HepG2 (cell line): Measurements from ENCODE around the gene LIMA1. TPM values are rescaled to one million over a fixed set of nuclear protein-coding genes. Genes with fewer than 3 reads are reported as not detected.

Experiments used
- ESRRA ChIP-seq: sonication (generic); formaldehyde crosslinking; IDR thresholded peaks from 2 replicates; pipeline ENCODE4 v1.5.1; 2020; ENCODE audit warnings: mild to moderate bottlenecking, low read depth, missing genetic modification reagents
- HDAC6 ChIP-seq: fragments of 200-600 bp; sonication (generic); IDR thresholded peaks from 2 replicates; pipeline ENCODE4 v1.7.0; 2017; ENCODE audit warnings: mild to moderate bottlenecking, antibody characterized with exemption, low read length, low read depth
- IKZF1 ChIP-seq: fragments of 450-650 bp; IDR thresholded peaks from 2 replicates; pipeline ENCODE4 v1.7.1; 2016
- KDM5B ChIP-seq: sonication (generic); formaldehyde crosslinking; IDR thresholded peaks from 2 replicates; pipeline ENCODE4 v1.4.0; 2020; ENCODE audit warnings: missing genetic modification reagents, mild to moderate bottlenecking, borderline replicate concordance
- PPARG ChIP-seq: conservative IDR thresholded peaks from 2 replicates; pipeline ENCODE4 v1.6.1; 2016; ENCODE audit warnings: missing biosample characterization, missing genetic modification reagents
- PTBP1 ChIP-seq: fragments of 200-400 bp; formaldehyde crosslinking; IDR thresholded peaks from 2 replicates; pipeline ENCODE4 v1.6.1; 2018; ENCODE audit warnings: low read length, low read depth; ENCODE audit not compliant: poor library complexity, severe bottlenecking
- ZNF430 ChIP-seq: sonication (generic); formaldehyde crosslinking; IDR thresholded peaks from 2 replicates; pipeline ENCODE4 v1.9.0; 2021; ENCODE audit warnings: mild to moderate bottlenecking, missing genetic modification reagents
- polyA plus RNA-seq, 8 experiments: library from polyadenylated mRNA; depleted of rRNA in 3 of 8; stranded (reverse) in 7 of 8; unstranded in 1 of 8; fragments of >200 nt; fragmentation: Illumina TruSeq in 4 of 8; extraction: Trizol in 4 of 8; gene quantifications; 2 replicates each; pipeline versions ENCODE4 v1.2.1 to v1.2.3, GENCODE V29; 2011 to 2016; ENCODE audit warnings: low read depth in 4 of 8, missing spikeins in 1 of 8, mixed read lengths in 1 of 8; ENCODE audit not compliant: insufficient read depth in 1 of 8
- total RNA-seq, 5 experiments: library from RNA; depleted of rRNA; stranded (reverse); fragments of >200 nt; fragmentation: Illumina TruSeq; extraction: Trizol; gene quantifications; 2 replicates each; pipeline ENCODE4 v1.2.3, GENCODE V29; 2016; ENCODE audit warnings: low read depth in 1 of 5
- TF ChIP-seq, protein P1 (sequence below): sonication (generic); formaldehyde crosslinking; IDR thresholded peaks from 2 replicates; pipeline ENCODE4 v1.9.0; 2021; ENCODE audit warnings: missing genetic modification reagents, borderline replicate concordance
- TF ChIP-seq, protein P2 (sequence below): sonication (generic); formaldehyde crosslinking; IDR thresholded peaks from one replicate; pipeline ENCODE4 v1.5.1; 2020; ENCODE audit warnings: mild to moderate bottlenecking, missing genetic modification reagents; ENCODE audit errors: not compliant biosample characterization
- TF ChIP-seq, protein P3 (sequence below): sonication (generic); formaldehyde crosslinking; IDR thresholded peaks from 2 replicates; pipeline ENCODE4 v1.5.1; 2020; ENCODE audit warnings: missing genetic modification reagents, mild to moderate bottlenecking, borderline replicate concordance

LIMA1 gene
- total and polyA plus RNA-seq, 2 of the 13 experiments (the other 11 are each of a cell fraction or from before 2014, with no cell fraction given) = 13.0 to 19.8 TPM

DNA sequence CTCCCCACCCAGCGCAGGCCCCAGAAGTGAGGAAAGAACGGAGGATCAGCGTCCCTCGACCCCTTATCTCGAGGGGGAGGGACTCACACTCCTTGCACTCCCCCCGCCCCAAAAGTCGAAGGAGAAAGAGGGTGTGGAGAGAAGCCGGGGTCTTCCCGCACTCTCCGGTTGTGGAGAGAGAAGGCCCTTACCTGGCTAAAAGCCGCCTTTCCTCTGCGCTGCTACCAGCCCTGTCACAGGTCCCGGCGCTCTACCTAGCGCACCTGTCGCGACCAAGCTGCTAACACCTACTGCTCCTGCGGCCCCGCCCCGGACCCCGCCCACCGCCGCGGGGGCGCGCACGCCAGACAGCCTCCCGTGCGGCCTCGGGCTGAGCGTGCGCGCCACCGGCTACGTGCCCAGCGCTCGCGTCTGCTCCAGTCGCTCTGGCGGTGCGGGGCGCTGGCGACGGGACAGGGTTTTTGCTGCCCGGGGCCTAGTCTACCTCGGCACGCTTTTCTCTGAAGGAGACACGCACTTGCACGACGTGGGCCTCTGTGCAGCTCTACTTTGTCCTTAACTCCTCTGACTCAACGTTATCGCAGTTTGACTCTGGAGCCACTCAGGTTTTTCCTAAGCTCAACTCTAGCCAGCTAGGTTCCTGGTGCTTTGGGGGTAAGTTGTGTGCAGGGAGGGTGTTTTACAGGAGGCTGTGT is at the start of gene LIMA1 (continued):
- TF ChIP-seq, protein P1, sequence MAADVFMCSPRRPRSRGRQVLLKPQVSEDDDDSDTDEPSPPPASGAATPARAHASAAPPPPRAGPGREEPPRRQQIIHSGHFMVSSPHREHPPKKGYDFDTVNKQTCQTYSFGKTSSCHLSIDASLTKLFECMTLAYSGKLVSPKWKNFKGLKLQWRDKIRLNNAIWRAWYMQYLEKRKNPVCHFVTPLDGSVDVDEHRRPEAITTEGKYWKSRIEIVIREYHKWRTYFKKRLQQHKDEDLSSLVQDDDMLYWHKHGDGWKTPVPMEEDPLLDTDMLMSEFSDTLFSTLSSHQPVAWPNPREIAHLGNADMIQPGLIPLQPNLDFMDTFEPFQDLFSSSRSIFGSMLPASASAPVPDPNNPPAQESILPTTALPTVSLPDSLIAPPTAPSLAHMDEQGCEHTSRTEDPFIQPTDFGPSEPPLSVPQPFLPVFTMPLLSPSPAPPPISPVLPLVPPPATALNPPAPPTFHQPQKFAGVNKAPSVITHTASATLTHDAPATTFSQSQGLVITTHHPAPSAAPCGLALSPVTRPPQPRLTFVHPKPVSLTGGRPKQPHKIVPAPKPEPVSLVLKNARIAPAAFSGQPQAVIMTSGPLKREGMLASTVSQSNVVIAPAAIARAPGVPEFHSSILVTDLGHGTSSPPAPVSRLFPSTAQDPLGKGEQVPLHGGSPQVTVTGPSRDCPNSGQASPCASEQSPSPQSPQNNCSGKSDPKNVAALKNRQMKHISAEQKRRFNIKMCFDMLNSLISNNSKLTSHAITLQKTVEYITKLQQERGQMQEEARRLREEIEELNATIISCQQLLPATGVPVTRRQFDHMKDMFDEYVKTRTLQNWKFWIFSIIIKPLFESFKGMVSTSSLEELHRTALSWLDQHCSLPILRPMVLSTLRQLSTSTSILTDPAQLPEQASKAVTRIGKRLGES (CRISPR knock-in tag) = no peak
- TF ChIP-seq HDAC6 (no peak), IKZF1 (no peak), KDM5B (CRISPR knock-in tag) (peak; percentile 87), PPARG (no peak), ZNF430 (CRISPR knock-in tag) (peak; percentile 79; the same call in 1 of the 2 replicates), ESRRA (CRISPR knock-in tag) (peak; percentile 62; the same call in 1 of the 2 replicates), PTBP1 (no peak)
- TF ChIP-seq, protein P2, sequence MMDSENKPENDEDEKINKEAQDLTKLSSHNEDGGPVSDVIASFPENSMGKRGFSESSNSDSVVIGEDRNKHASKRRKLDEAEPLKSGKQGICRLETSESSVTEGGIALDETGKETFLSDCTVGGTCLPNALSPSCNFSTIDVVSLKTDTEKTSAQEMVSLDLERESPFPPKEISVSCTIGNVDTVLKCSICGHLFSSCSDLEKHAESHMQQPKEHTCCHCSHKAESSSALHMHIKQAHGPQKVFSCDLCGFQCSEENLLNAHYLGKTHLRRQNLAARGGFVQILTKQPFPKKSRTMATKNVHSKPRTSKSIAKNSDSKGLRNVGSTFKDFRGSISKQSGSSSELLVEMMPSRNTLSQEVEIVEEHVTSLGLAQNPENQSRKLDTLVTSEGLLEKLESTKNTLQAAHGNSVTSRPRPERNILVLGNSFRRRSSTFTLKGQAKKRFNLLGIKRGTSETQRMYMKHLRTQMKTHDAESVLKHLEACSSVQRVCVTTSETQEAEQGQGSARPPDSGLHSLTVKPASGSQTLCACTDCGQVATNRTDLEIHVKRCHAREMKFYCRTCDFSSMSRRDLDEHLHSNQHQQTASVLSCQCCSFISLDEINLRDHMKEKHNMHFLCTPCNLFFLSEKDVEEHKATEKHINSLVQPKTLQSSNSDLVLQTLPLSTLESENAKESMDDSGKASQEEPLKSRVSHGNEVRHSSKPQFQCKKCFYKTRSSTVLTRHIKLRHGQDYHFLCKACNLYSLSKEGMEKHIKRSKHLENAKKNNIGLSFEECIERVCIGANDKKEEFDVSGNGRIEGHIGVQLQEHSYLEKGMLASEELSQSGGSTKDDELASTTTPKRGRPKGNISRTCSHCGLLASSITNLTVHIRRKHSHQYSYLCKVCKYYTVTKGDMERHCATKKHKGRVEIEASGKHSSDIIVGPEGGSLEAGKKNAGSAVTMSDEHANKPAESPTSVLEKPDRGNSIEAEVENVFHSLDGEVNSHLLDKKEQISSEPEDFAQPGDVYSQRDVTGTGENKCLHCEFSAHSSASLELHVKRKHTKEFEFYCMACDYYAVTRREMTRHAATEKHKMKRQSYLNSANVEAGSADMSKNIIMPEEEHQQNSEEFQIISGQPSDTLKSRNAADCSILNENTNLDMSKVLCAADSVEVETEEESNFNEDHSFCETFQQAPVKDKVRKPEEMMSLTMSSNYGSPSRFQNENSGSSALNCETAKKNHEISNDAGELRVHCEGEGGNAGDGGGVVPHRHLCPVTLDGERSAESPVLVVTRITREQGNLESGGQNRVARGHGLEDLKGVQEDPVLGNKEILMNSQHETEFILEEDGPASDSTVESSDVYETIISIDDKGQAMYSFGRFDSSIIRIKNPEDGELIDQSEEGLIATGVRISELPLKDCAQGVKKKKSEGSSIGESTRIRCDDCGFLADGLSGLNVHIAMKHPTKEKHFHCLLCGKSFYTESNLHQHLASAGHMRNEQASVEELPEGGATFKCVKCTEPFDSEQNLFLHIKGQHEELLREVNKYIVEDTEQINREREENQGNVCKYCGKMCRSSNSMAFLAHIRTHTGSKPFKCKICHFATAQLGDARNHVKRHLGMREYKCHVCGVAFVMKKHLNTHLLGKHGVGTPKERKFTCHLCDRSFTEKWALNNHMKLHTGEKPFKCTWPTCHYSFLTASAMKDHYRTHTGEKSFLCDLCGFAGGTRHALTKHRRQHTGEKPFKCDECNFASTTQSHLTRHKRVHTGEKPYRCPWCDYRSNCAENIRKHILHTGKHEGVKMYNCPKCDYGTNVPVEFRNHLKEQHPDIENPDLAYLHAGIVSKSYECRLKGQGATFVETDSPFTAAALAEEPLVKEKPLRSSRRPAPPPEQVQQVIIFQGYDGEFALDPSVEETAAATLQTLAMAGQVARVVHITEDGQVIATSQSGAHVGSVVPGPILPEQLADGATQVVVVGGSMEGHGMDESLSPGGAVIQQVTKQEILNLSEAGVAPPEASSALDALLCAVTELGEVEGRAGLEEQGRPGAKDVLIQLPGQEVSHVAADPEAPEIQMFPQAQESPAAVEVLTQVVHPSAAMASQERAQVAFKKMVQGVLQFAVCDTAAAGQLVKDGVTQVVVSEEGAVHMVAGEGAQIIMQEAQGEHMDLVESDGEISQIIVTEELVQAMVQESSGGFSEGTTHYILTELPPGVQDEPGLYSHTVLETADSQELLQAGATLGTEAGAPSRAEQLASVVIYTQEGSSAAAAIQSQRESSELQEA (CRISPR knock-in tag) = peak; percentile 65
- TF ChIP-seq, protein P3, sequence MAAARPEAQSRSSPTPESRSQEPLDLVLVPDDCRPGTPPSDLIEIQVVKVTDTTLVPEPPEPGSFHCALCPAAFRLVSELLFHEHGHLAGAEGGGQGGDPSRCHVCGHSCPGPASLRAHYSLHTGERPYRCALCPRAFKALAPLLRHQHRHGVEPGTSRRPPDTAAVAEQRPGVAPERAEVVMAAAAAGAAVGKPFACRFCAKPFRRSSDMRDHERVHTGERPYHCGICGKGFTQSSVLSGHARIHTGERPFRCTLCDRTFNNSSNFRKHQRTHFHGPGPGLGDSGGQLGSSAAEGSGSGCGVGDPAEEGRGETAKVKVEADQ = peak; percentile 42; the same call in 1 of the 2 replicates
